PC-9 (cell line): ENCODE measurements around the gene CFAP20DC.

ENCODE experiments used
- CTCF ChIP-seq: fragments of 200-600 bp; sonication (generic); conservative IDR thresholded peaks from 2 replicates; pipeline ENCODE4 v1.6.1; 2017; ENCODE audit warnings: mixed run types, antibody characterized with exemption, mild to moderate bottlenecking, moderate library complexity
- EZH2 ChIP-seq: fragments of 200-600 bp; sonication (generic); IDR thresholded peaks from 2 replicates; pipeline ENCODE4 v1.8.0; 2017; ENCODE audit warnings: antibody characterized with exemption, low read depth

- TF ChIP-seq CTCF (no peak), EZH2 (no peak)
Observed at GRCh38 chr3:58783845-58784244, 266.0 kb downstream of the CFAP20DC start.
